ENCODE measurements around the gene MLLT10.

Gene MLLT10

DNA sequence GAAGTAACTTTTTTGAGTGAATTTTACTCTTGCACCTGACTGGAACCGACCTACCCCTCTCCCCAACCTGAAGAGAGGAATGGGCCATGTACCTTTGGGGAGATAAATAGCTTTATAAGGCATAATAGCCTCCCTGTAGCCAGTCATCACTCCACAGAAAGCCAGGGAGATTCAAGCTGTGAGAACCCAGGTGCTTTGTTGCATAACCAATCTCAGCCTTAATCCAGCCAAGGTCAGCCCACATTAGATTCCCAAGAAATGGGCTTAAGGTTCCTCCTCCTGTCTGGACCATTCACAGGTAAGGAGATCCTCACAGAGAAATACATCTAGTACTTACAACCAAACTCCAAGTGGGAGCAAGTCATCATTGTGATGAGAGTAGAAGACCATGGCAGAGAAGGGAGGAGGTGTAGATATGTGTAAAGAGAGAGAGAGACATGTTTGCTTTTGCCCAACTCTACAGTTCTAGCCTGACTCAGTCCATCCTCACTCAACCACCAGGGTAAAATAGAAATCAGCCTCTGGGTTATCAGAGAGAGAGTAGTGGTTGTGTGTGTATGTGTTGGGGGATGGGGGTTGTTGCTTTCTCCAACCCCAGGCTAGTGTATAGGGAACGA is 32.2 kb upstream of the MLLT10 start:
- FAIRE-seq: no peak

GRCh38 chr10:21502348-21502740 is 31.7 kb upstream of the MLLT10 start:
- no peak for FAIRE-seq

DNA sequence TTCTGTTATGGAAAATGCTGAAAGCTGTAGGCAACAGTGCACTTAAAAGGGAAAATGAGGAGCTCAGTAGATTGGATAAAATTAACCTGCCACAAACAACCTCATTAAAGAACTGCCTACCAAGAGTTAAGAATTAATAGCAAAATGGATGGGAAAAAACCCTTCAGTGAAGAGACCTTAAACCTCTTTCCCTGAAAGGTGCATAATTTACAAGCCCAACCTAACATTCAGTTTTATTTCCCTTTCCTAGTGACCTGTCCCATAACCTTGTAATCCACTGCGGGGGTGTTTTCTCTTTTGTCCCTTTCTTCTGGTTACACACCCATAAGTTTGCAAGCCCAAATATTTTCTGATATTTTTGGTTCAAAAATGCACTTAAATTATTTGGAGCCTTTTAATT is 30.5 kb upstream of the MLLT10 start:
- FAIRE-seq: no peak

- no peak for FAIRE-seq
Measured at GRCh38 chr10:21505711-21506278, 28.2 kb upstream of the MLLT10 start.

GRCh38 chr10:21506351-21506750 is 27.7 kb upstream of the MLLT10 start:
- FAIRE-seq: no peak

DNA sequence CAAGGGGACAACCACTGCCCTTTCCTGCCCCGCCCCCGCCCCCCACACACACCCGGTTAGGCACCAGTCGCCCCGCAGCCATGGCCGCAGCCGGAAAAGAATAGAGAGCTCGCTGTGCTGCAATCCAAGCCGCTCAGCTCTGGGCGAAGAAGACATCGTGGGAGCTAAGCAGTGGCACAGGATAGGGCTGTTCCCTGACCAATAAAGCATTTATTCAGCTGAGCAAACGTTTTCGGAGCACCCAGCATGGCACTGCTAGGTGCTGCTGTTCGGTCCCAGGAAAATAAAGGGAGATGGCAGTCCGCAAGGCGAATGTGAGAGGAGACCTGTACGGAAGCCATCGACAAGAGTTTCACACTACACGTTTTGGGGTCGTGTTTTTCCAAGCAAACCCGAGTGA is 26.9 kb upstream of the MLLT10 start:
- no peak for FAIRE-seq

GRCh38 chr10:21508706-21509331 is 25.2 kb upstream of the MLLT10 start:
- FAIRE-seq: no peak

DNA sequence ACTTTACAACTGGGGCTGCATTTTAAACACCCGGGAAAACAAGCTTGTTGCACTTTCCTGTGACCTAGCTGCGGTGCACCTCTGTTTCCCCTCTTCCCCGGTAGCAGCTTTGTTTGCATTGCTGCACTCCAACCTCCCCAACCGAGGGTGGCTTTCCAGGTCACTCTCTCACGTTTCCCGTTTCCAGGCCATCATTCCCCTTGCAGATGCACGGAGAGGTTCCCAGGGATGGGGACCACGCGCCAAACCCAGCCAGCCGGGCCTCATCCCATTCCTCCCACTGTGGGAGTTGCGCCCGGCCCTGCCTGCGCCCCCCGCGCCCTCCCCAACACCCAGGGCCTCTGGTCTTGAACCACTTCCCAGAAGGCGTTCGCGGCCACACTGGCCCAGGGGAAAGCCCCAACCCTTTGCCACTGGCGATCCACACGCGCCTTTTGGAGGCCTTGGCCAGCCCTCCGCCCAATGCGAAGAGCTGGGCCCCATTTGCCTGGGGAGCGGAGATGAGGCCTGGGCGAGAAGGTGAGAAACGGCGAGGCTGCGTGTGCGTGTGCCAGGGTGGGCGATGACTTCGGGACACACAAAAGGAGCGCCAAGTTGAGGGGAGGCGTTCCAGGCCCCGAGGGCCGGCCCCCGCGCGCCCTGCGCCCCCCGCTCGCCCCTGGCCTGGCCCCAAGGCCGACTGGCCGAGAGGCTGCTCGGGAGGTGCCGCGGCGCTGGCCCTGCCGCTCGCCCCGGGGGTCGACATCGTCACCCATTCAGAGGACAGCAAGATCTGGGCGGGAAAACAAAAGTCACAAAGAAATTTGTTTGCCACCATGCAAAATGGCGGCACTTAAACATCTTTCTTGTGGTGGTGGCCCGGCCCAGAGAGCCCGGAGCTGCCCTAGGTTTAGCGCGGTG is 24.4 kb upstream of the MLLT10 start:
- FAIRE-seq: no peak

GRCh38 chr10:21510241-21511094 is 23.6 kb upstream of the MLLT10 start:
- no peak for FAIRE-seq

GRCh38 chr10:21511095-21511570 is 22.9 kb upstream of the MLLT10 start:
- no peak for FAIRE-seq

DNA sequence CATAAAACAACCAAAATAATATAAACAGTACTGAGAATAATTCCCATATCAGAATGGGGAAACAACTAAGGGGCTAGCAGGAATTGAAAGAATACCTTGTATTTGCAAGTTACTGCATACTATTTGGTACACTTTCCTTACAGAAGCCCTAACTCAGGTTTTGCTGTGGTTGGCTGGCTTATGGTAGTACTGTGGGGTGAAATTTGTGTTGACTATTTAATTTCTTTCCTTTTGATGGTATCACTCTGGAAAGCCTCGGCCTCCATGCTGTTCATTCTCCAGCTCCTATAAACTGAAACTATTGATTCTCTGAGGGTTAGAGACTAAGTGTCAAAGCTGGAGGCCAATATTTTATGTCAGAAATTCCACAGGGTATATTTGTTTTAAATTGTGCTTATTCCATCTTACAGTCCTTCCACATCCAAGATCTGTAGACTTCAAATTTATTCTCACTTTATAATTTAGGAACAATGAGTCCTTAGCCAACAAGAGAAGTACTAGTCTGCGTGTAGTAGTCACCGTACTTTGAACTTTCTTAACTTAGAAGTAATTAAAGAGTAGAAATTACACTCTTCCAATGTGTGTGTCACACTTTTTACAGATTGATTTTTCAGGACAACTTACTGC is 22.0 kb upstream of the MLLT10 start:
- FAIRE-seq: no peak

DNA sequence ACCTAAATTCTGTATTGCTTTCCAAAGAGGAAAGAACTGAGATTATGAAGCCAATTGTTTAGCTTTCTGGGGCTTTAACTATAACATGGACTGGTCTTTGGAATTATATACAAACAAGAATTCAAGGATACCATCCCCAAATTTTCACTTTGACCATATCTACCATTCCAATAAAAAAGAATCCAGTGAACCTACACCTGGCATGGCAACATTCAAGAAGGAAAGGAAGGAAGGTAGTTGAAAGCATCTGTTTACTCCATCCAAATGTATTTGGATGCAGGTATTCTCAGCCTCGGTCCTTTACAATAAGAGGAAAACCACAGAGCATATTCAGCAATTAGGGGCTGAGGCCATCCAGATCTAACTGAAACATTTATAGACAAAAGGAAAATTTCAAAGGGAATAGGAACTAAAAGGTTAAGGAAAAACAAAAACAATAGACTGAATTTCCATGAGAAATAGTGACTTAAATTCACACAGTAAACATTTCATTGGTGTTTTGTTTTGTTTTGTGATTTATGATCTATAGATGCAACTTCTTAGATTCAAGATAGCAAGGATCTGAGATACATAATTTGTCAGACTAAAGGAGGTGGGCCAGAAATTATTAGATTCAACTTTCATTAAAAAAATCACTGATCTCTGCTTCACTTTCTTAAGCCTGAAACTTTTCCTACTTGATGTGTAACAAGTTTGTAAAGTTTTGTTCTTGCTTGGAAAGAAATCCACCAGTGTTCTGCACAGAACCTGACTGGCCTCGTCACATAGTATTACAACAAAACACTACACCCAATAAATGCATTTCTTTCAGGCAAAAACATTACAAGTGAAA is 21.2 kb upstream of the MLLT10 start:
- FAIRE-seq: no peak

- FAIRE-seq: no peak
Measured at GRCh38 chr10:21513405-21513788, 20.6 kb upstream of the MLLT10 start.

- no peak for FAIRE-seq
Measured at GRCh38 chr10:21514129-21514817, 19.8 kb upstream of the MLLT10 start.

GRCh38 chr10:21514818-21515351 is 19.1 kb upstream of the MLLT10 start:
- FAIRE-seq: no peak

DNA sequence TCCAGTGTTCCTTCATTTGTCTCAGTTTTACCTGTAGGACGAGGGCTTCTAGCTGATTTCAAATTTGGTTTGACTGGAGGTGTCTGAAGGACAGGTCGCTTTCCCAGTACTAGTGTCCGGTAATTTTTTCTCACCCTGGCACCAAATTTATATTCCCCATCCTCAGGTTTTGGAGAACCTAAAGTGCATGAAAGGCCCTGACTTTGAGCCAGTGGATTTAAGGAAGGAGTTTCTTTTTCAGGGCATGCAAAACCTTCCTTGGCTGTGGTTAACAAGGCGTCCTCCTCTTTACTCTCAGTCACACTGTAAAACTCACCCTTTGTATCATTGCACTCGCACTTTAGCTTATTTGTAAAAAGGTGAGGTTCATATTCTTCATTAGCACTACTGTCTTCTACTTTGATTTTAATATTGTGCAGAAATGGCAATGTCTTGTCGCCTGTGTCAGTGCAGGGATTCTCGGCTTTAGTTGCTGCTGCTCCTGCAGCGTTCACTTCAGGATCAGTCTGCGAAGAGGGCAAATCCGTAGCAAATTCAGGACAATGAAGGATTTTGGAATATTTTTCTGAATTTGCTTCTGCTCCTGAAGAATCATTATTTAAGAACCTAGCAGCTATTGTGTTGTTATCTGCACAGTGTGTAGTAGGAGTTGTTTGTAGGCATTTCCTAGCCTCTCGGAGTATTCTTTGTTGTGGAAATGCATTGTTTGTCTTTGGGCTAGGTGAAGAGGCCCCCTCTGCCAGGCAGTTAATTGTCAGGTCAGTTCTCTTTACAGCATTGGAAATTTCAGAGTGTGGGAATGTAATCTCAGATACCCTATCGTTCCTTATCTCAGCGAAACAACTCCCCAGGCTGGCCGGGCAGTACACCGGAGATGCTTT is 18.4 kb upstream of the MLLT10 start:
- FAIRE-seq: no peak

- FAIRE-seq: no peak
Measured at GRCh38 chr10:21516242-21517131, 17.5 kb upstream of the MLLT10 start.

Measured in colon (tissue), 2 donors.